ENCODE measurements around the gene CDC42SE2. TPM values are rescaled to one million over a fixed set of nuclear protein-coding genes. Genes with fewer than 3 reads are reported as not detected.
A peak's percentile ranks its signal among the peaks of the same experiment; 100 is the strongest.
"Not testable (repeated sequence)": the region's sequence is repeated elsewhere in the genome, so short reads cannot be mapped to it uniquely, and the experiment has no call there.

Gene CDC42SE2
- total RNA-seq, 2 experiments from 2014 or later, result 68.3 to 99.6 TPM

GRCh38 chr5:131250751-131251475 lies 12.9 kb upstream of the CDC42SE2 start:
- Mint-ChIP-seq H3K36me3 (ENCODE audit: low read depth) (peaks cover 6% of the 10 kb centered on the region), H3K27ac (peak overlapping the region; percentile 94), H3K4me1 (peaks cover 52% of the 10 kb centered on the region)

GRCh38 chr5:131252824-131253171 lies 11.1 kb upstream of the CDC42SE2 start:
- peak; percentile 87 for DNase-seq
- Mint-ChIP-seq H3K4me3 (peak overlapping the region; percentile 84), H3K27ac (peak overlapping the region; percentile 98), H3K9me3 (ENCODE audit: low read depth) (no peaks in the 10 kb centered on the region), H3K36me3 (ENCODE audit: low read depth) (peaks cover 14% of the 10 kb centered on the region), H3K27me3 (no peaks in the 10 kb centered on the region), H3K4me1 (peaks cover 69% of the 10 kb centered on the region)
- ChIA-PET POLR2A (interaction anchor here (0.6 to 3.9 kb wide), 4 partner anchors 12 to 122 kb away, joined by 3 to 50 read pairs (median 6); partner anchors contain the start of gene CDC42SE2), CTCF (interaction anchor here (1.0 to 4.0 kb wide), 6 partner anchors 8 to 129 kb away, joined by 3 to 25 read pairs (median 4); partner anchors contain the start of gene CDC42SE2)
- ATAC-seq, result peak; percentile 70
- intact Hi-C loops (cut with DNase I, micrococcal nuclease), result loop anchor here (1.0 to 10.0 kb wide), 11 partner anchors 9 to 850 kb away; partner anchors contain the start of genes HINT1 (in 1 of the 2) and LYRM7 (in 1 of the 2)

More at GRCh38 chr5:131250751-131251475, 12.9 kb upstream of the CDC42SE2 start:
- CTCF ChIA-PET, result interaction anchor here (0.6 to 4.0 kb wide), 8 partner anchors 11 to 166 kb away, joined by 3 to 25 read pairs (median 4); partner anchors contain the start of gene CDC42SE2
- DNase-seq (no peak), ATAC-seq (no peak)
- no peaks in the 10 kb centered on the region for H3K27me3 Mint-ChIP-seq
- intact Hi-C loops (cut with DNase I, micrococcal nuclease), result loop anchor here (5.0 to 10.0 kb wide), 4 partner anchors 184 to 851 kb away; no protein-coding TSS in a partner anchor
- POLR2A ChIA-PET, result interaction anchor here (1.3 kb wide), 1 partner anchor 13 kb away, joined by 3 read pairs; the partner anchor contains the start of gene CDC42SE2
- peaks cover 2% of the 10 kb centered on the region for H3K9me3 Mint-ChIP-seq (ENCODE audit: low read depth)
- peak overlapping the region; percentile 52 for H3K4me3 Mint-ChIP-seq

GRCh38 chr5:131254025-131254424 lies 9.8 kb upstream of the CDC42SE2 start:
- peak overlapping the region; percentile 84 for H3K4me3 Mint-ChIP-seq
- POLR2A ChIA-PET, result interaction anchor here (0.6 to 3.9 kb wide), 6 partner anchors 11 to 120 kb away, joined by 3 to 50 read pairs (median 4); partner anchors contain the start of gene CDC42SE2
- ATAC-seq; H3K27me3 Mint-ChIP-seq; H3K9me3 Mint-ChIP-seq (ENCODE audit: low read depth): not testable (repeated sequence)
- CTCF ChIA-PET, result interaction anchor here (0.7 to 4.0 kb wide), 7 partner anchors 9 to 161 kb away, joined by 3 to 25 read pairs (median 4); partner anchors contain the start of gene CDC42SE2
- peak; percentile 41 for DNase-seq
- intact Hi-C loops (cut with DNase I, micrococcal nuclease), result loop anchor here (1.0 to 10.0 kb wide), 7 partner anchors 9 to 848 kb away; no protein-coding TSS in a partner anchor
- H3K36me3 Mint-ChIP-seq (ENCODE audit: low read depth), result peaks cover 24% of the 10 kb centered on the region
- peak overlapping the region; percentile 93 for H3K27ac Mint-ChIP-seq
- H3K4me1 Mint-ChIP-seq, result peaks cover 80% of the 10 kb centered on the region

GRCh38 chr5:131254741-131255140 lies 9.1 kb upstream of the CDC42SE2 start:
- DNase-seq (no peak), ATAC-seq (peak; percentile 37)
- Mint-ChIP-seq H3K4me1 (peaks cover 81% of the 10 kb centered on the region), H3K9me3 (ENCODE audit: low read depth) (no peaks in the 10 kb centered on the region), H3K4me3 (peak overlapping the region; percentile 84), H3K36me3 (ENCODE audit: low read depth) (peaks cover 25% of the 10 kb centered on the region), H3K27ac (peak overlapping the region; percentile 93), H3K27me3 (no peaks in the 10 kb centered on the region)
- intact Hi-C loops (cut with DNase I, micrococcal nuclease), result loop anchor here (1.0 to 10.0 kb wide), 7 partner anchors 9 to 848 kb away; no protein-coding TSS in a partner anchor
- ChIA-PET CTCF (interaction anchor here (0.7 to 1.5 kb wide), 8 partner anchors 8 to 160 kb away, joined by 3 to 7 read pairs (median 3); no protein-coding TSS in a partner anchor), POLR2A (interaction anchor here (0.6 to 3.9 kb wide), 7 partner anchors 10 to 127 kb away, joined by 3 to 50 read pairs (median 4); partner anchors contain the start of genes CDC42SE2 and HINT1)

- peak overlapping the region; percentile 54 for H3K4me3 Mint-ChIP-seq
- H3K27ac Mint-ChIP-seq, result peak overlapping the region; percentile 97
- no peak for DNase-seq
- H3K36me3 Mint-ChIP-seq (ENCODE audit: low read depth), result peaks cover 25% of the 10 kb centered on the region
- ATAC-seq, result no peak
- no peaks in the 10 kb centered on the region for H3K27me3 Mint-ChIP-seq
- ChIA-PET POLR2A (interaction anchor here (1.5 kb wide), 1 partner anchor 126 kb away, joined by 4 read pairs; no protein-coding TSS in a partner anchor), CTCF (interaction anchor here (1.0 to 1.3 kb wide), 4 partner anchors 9 to 126 kb away, joined by 3 to 6 read pairs (median 5); partner anchors contain the start of gene HINT1)
- H3K9me3 Mint-ChIP-seq (ENCODE audit: low read depth), result no peaks in the 10 kb centered on the region
- peaks cover 75% of the 10 kb centered on the region for H3K4me1 Mint-ChIP-seq
- intact Hi-C loops (cut with DNase I, micrococcal nuclease), result loop anchor here (10.0 kb wide), 2 partner anchors 278 to 768 kb away; no protein-coding TSS in a partner anchor
Observed at GRCh38 chr5:131256507-131256823, 7.4 kb upstream of the CDC42SE2 start.

- intact Hi-C loops (cut with DNase I, micrococcal nuclease), result loop anchor here (10.0 kb wide), 2 partner anchors 276 to 766 kb away; no protein-coding TSS in a partner anchor
- H3K36me3 Mint-ChIP-seq (ENCODE audit: low read depth), result peaks cover 32% of the 10 kb centered on the region
- H3K4me1 Mint-ChIP-seq, result peaks cover 72% of the 10 kb centered on the region
- no peaks in the 10 kb centered on the region for H3K27me3 Mint-ChIP-seq
- no peaks in the 10 kb centered on the region for H3K9me3 Mint-ChIP-seq (ENCODE audit: low read depth)
- no peak overlapping the region for H3K4me3 Mint-ChIP-seq
- ChIA-PET CTCF (interaction anchor here (0.8 to 1.6 kb wide), 6 partner anchors 14 to 239 kb away, joined by 3 to 5 read pairs (median 4); no protein-coding TSS in a partner anchor), POLR2A (interaction anchor here (0.7 kb wide), 1 partner anchor 12 kb away, joined by 3 read pairs; no protein-coding TSS in a partner anchor)
- peak overlapping the region; percentile 91 for H3K27ac Mint-ChIP-seq
- no peak for ATAC-seq
- no peak for DNase-seq
Observed at GRCh38 chr5:131258733-131259132, 5.1 kb upstream of the CDC42SE2 start.

- ATAC-seq, result no peak
- H3K27ac Mint-ChIP-seq, result peak overlapping the region; percentile 40
- H3K4me1 Mint-ChIP-seq, result peaks cover 66% of the 10 kb centered on the region
- DNase-seq, result no peak
- ChIA-PET CTCF (interaction anchor here (0.9 to 1.6 kb wide), 3 partner anchors 13 to 137 kb away, joined by 3 to 5 read pairs (median 3); no protein-coding TSS in a partner anchor), POLR2A (interaction anchor here (0.6 to 1.0 kb wide), 2 partner anchors 120 to 123 kb away, joined by 3 read pairs; no protein-coding TSS in a partner anchor)
- intact Hi-C loops (cut with DNase I, micrococcal nuclease), result loop anchor here (10.0 kb wide), 2 partner anchors 275 to 765 kb away; no protein-coding TSS in a partner anchor
- peaks cover 32% of the 10 kb centered on the region for H3K36me3 Mint-ChIP-seq (ENCODE audit: low read depth)
- no peak overlapping the region for H3K4me3 Mint-ChIP-seq
- no peaks in the 10 kb centered on the region for H3K27me3 Mint-ChIP-seq
- H3K9me3 Mint-ChIP-seq (ENCODE audit: low read depth), result no peaks in the 10 kb centered on the region
Observed at GRCh38 chr5:131259326-131259725, 4.5 kb upstream of the CDC42SE2 start.

- Mint-ChIP-seq H3K4me3 (no peak overlapping the region), H3K9me3 (ENCODE audit: low read depth) (no peaks in the 10 kb centered on the region), H3K27me3 (no peaks in the 10 kb centered on the region), H3K4me1 (peaks cover 57% of the 10 kb centered on the region), H3K36me3 (ENCODE audit: low read depth) (peaks cover 40% of the 10 kb centered on the region), H3K27ac (no peak overlapping the region)
- DNase-seq (no peak), ATAC-seq (no peak)
- ChIA-PET CTCF (interaction anchor here (0.9 to 1.2 kb wide), 2 partner anchors 8 to 10 kb away, joined by 3 to 5 read pairs; no protein-coding TSS in a partner anchor), POLR2A (no interaction called here)
- intact Hi-C loops (cut with DNase I, micrococcal nuclease), result loop anchor here in 1 of 2 experiments (10.0 kb wide), 1 partner anchor 534 kb away; the partner anchor contains the start of gene FNIP1
Observed at GRCh38 chr5:131260895-131261294, 3.0 kb upstream of the CDC42SE2 start.

- ChIA-PET CTCF (interaction anchor here (0.9 to 1.5 kb wide), 3 partner anchors 9 to 10 kb away, joined by 3 to 5 read pairs (median 5); no protein-coding TSS in a partner anchor), POLR2A (no interaction called here)
- H3K27me3 Mint-ChIP-seq, result no peaks in the 10 kb centered on the region
- H3K27ac Mint-ChIP-seq, result no peak overlapping the region
- ATAC-seq, result no peak
- DNase-seq, result no peak
- peaks cover 37% of the 10 kb centered on the region for H3K36me3 Mint-ChIP-seq (ENCODE audit: low read depth)
- intact Hi-C loops (cut with DNase I, micrococcal nuclease), result loop anchor here in 1 of 2 experiments (10.0 kb wide), 1 partner anchor 533 kb away; the partner anchor contains the start of gene FNIP1
- H3K4me3 Mint-ChIP-seq, result no peak overlapping the region
- no peaks in the 10 kb centered on the region for H3K9me3 Mint-ChIP-seq (ENCODE audit: low read depth)
- H3K4me1 Mint-ChIP-seq, result peaks cover 51% of the 10 kb centered on the region
Observed at GRCh38 chr5:131261483-131261882, 2.4 kb upstream of the CDC42SE2 start.

- ChIA-PET CTCF (interaction anchor here (0.8 to 5.0 kb wide), 8 partner anchors 8 to 153 kb away, joined by 3 to 46 read pairs (median 4); no protein-coding TSS in a partner anchor), POLR2A (interaction anchor here (0.6 to 4.4 kb wide), 14 partner anchors 10 to 270 kb away, joined by 3 to 50 read pairs (median 8); partner anchors contain the start of gene LYRM7)
- DNase-seq (no peak), ATAC-seq (peak; percentile 13)
- intact Hi-C loops (cut with DNase I, micrococcal nuclease), result loop anchor here (1.0 to 10.0 kb wide), 2 partner anchors 9 to 532 kb away; partner anchors contain the start of gene FNIP1 (in 1 of the 2)
- H3K9me3 Mint-ChIP-seq (ENCODE audit: low read depth), result no peaks in the 10 kb centered on the region
- H3K4me3 Mint-ChIP-seq, result peak overlapping the region; percentile 81
- H3K4me1 Mint-ChIP-seq, result peaks cover 44% of the 10 kb centered on the region
- H3K27ac Mint-ChIP-seq, result peak overlapping the region; percentile 96
- no peaks in the 10 kb centered on the region for H3K27me3 Mint-ChIP-seq
- peaks cover 36% of the 10 kb centered on the region for H3K36me3 Mint-ChIP-seq (ENCODE audit: low read depth)
Observed at GRCh38 chr5:131262953-131263541, 806 bp upstream of the CDC42SE2 start.
